HepG2 (cell line): ENCODE data around the gene KRTAP5-9. TPM values are rescaled to one million over a fixed set of nuclear protein-coding genes. Genes with fewer than 3 reads are reported as not detected.
A peak's percentile ranks its signal among the peaks of the same experiment; 100 is the strongest.
"Not testable (repeated sequence)": the region's sequence is repeated elsewhere in the genome, so short reads cannot be mapped to it uniquely, and the experiment has no call there.

Experiments
- ATAC-seq: fragments of 200-7000 bp; cut with Tn5 transposase; 3 replicates; pipeline ENCODE4 v1.9.1; 2020; ENCODE audit warnings: mild to moderate bottlenecking, moderate library complexity
- BruUV-seq: library from RNA; stranded (reverse); fragments of 400-500 nt; replicated peaks from 2 replicates; lab custom pipeline; 2021; lab: Mats Ljungman, UMichigan
- CTCF ChIA-PET: fragments of 300-600 bp; formaldehyde crosslinking; extraction: SDS; loops from one replicate; lab custom pipeline; 2021; ENCODE audit warnings: low total read pairs, inconsistent platforms, low intra/inter-chr PET ratio; lab: Yijun Ruan, JAX
- POLR2A ChIA-PET: fragments of 350-600 bp; sonication (Branson Sonifier 250); formaldehyde crosslinking; loops from one replicate; lab custom pipeline; 2020; ENCODE audit warnings: antibody characterized with exemption, inconsistent platforms; lab: Yijun Ruan, JAX
- DNase-seq: peaks from one replicate; pipeline ENCODE4 v3.0.0-alpha.2; 2015; ENCODE audit warnings: low spot score
- FAIRE-seq: peaks from 3 replicates; lab custom pipeline; 2011; peaks lifted over from hg19 to GRCh38; lab: Jason Lieb, UNC
- H2AFZ ChIP-seq: one replicate; pipeline ENCODE4 v1.6.1; 2011; ENCODE audit warnings: low read length, inconsistent platforms
- H3K27ac ChIP-seq: fragments of 300-600 bp; 3 replicates; pipeline ENCODE4 v1.8.0; 2011; ENCODE audit warnings: mixed run types, mild to moderate bottlenecking, mixed read lengths, low read length, inconsistent platforms; ENCODE audit not compliant: insufficient read depth; ENCODE audit errors: extremely low read length
- H3K27me3 ChIP-seq, 2 experiments: fragments of 200-600 bp in 1 of 2; 2 replicates in 1 of 2; 3 replicates in 1 of 2; pipeline versions ENCODE4 v1.6.0 to v1.8.0; 2011; ENCODE audit warnings: low read length in 2 of 2, mild to moderate bottlenecking in 2 of 2, moderate library complexity in 2 of 2, inconsistent platforms in 1 of 2; ENCODE audit not compliant: insufficient read depth in 2 of 2, control insufficient read depth in 1 of 2
- H3K36me3 ChIP-seq, 2 experiments: fragments of 200-600 bp in 1 of 2; replicated peaks in 1 of 2; 2 replicates in 1 of 2; 3 replicates in 1 of 2; pipeline versions ENCODE4 v1.5.1 to v1.8.0; 2011; ENCODE audit warnings: low read length in 2 of 2, inconsistent platforms in 1 of 2; ENCODE audit not compliant: insufficient read depth in 2 of 2, control insufficient read depth in 1 of 2
- H3K4me1 ChIP-seq: 2 replicates; pipeline ENCODE4 v1.5.1; 2012; ENCODE audit warnings: low read length, inconsistent platforms; ENCODE audit not compliant: insufficient read depth
- H3K4me2 ChIP-seq: 2 replicates; pipeline ENCODE4 v1.6.0; 2011; ENCODE audit warnings: low read depth, low read length, inconsistent platforms
- H3K4me3 ChIP-seq, 3 experiments: fragments of 200-600 bp in 1 of 3; sonication (generic), shearing (Covaris generic) in 1 of 3; replicated peaks in 1 of 3; 2 replicates each; pipeline ENCODE4 v1.5.1; 2011 to 2016; ENCODE audit warnings: low read length in 3 of 3, inconsistent platforms in 2 of 3, low read depth in 2 of 3, mild to moderate bottlenecking in 2 of 3, control low read depth in 1 of 3, mixed read lengths in 1 of 3; ENCODE audit not compliant: insufficient read depth in 1 of 3
- H3K79me2 ChIP-seq: one replicate; pipeline ENCODE4 v1.6.1; 2011; ENCODE audit warnings: low read length, inconsistent platforms; ENCODE audit not compliant: insufficient read depth
- H3K9ac ChIP-seq: 2 replicates; pipeline ENCODE4 v1.6.0; 2011; ENCODE audit warnings: mild to moderate bottlenecking, low read depth, low read length, inconsistent platforms; ENCODE audit not compliant: insufficient read depth
- H3K9me3 ChIP-seq: 2 replicates; pipeline ENCODE4 v1.5.1; 2012; ENCODE audit warnings: mild to moderate bottlenecking, low read length
- H4K20me1 ChIP-seq: 2 replicates; pipeline ENCODE4 v1.6.0; 2011; ENCODE audit warnings: inconsistent platforms, mild to moderate bottlenecking, low read length, moderate library complexity; ENCODE audit not compliant: insufficient read depth
- ZBTB38 ChIP-seq: sonication (generic); formaldehyde crosslinking; IDR thresholded peaks from 2 replicates; pipeline ENCODE4 v1.5.1; 2020; ENCODE audit warnings: mild to moderate bottlenecking, missing genetic modification reagents
- ZNF292 ChIP-seq: sonication (generic); formaldehyde crosslinking; IDR thresholded peaks from 2 replicates; pipeline ENCODE4 v1.8.1; 2022; ENCODE audit warnings: mild to moderate bottlenecking, low read depth, missing genetic modification reagents, borderline replicate concordance
- ZNF687 ChIP-seq: sonication (generic); formaldehyde crosslinking; IDR thresholded peaks from 2 replicates; pipeline ENCODE4 v1.5.1; 2020; ENCODE audit warnings: mild to moderate bottlenecking, missing genetic modification reagents, moderate library complexity
- WGBS: methylation state at CpG from one replicate; pipeline ENCODE4 v1.1.6; 2017; ENCODE audit warnings: low lambda C conversion rate; 5-methylcytosine and 5-hydroxymethylcytosine counted together
- in situ Hi-C: cut with HindIII; loops from 2 replicates; pipeline ENCODE4 v1.10.0; 2017; ENCODE audit warnings: low pct_unique_long_range_greater_than_20kb; ENCODE audit not compliant: extremely low pct_ligation_motif_present
- intact Hi-C: fragments of 100-400 bp; cut with micrococcal nuclease; formaldehyde crosslinking; loops from one replicate; pipeline ENCODE4 v1.10.0; 2022; ENCODE audit not compliant: unreplicated experiment
- polyA plus RNA-seq, 8 experiments: library from polyadenylated mRNA; depleted of rRNA in 3 of 8; stranded (reverse) in 7 of 8; unstranded in 1 of 8; fragments of >200 nt; fragmentation: Illumina TruSeq in 4 of 8; extraction: Trizol in 4 of 8; gene quantifications; 2 replicates each; pipeline versions ENCODE4 v1.2.1 to v1.2.3, GENCODE V29; 2011 to 2016; ENCODE audit warnings: low read depth in 4 of 8, missing spikeins in 1 of 8, mixed read lengths in 1 of 8; ENCODE audit not compliant: insufficient read depth in 1 of 8
- total RNA-seq, 5 experiments: library from RNA; depleted of rRNA; stranded (reverse); fragments of >200 nt; fragmentation: Illumina TruSeq; extraction: Trizol; gene quantifications; 2 replicates each; pipeline ENCODE4 v1.2.3, GENCODE V29; 2016; ENCODE audit warnings: low read depth in 1 of 5

Gene KRTAP5-9
- total and polyA plus RNA-seq, 2 of the 13 experiments (the other 11 are each of a cell fraction or from before 2014, with no cell fraction given) = 0.09 TPM; not detected in 1

- DNase-seq, H3K9me3 ChIP-seq, H3K4me3 ChIP-seq, H3K79me2 ChIP-seq, intact Hi-C loops, POLR2A ChIA-PET, H3K27ac ChIP-seq, H3K27me3 ChIP-seq, CTCF ChIA-PET, H3K4me2 ChIP-seq, H3K36me3 ChIP-seq, H3K9ac ChIP-seq: not testable (repeated sequence)
- peak; percentile 39 for TF ChIP-seq ZNF687
- TF ChIP-seq ZBTB38 (CRISPR knock-in tag) = 0 out of 2 replicates have a peak, but pooled peaks have one; percentile 11
- 0 out of 2 replicates have a peak, but pooled peaks have one; percentile 19 for TF ChIP-seq ZNF292
- TF ChIP-seq, all 625 proteins: peak for 3; not testable (repeated sequence) for 622
- in situ Hi-C loops, H2AFZ ChIP-seq, BruUV-seq, H4K20me1 ChIP-seq, FAIRE-seq, ATAC-seq: not testable (repeated sequence)
- peaks cover 95% of the 10 kb centered on the region for H3K4me1 ChIP-seq
- no CpG with 5 or more reads among the region's 4 CpGs for WGBS
Observed at GRCh38 chr11:71537977-71538665, 10.1 kb upstream of the KRTAP5-9 start, which contains the start of gene KRTAP5-8. Gene KRTAP5-8 (plus strand): TSS chr11:71538025. CDS start chr11:71538056, 31 bp downstream.
